GM12892 (cell line): ENCODE measurements around the gene CNTNAP2.
"Not testable (repeated sequence)": the region's sequence is repeated elsewhere in the genome, so short reads cannot be mapped to it uniquely, and the experiment has no call there.

Source experiments
- DNase-seq: peaks from one replicate; pipeline ENCODE4 v3.0.0; 2011; ENCODE audit not compliant: insufficient read length
- FAIRE-seq: peaks from 2 replicates; lab custom pipeline; 2011; peaks lifted over from hg19 to GRCh38; lab: Jason Lieb, UNC
- POLR2A ChIP-seq: IDR thresholded peaks from 2 replicates; pipeline ENCODE4 v1.6.1; 2011; ENCODE audit warnings: low read depth, low read length, control low read depth
- POLR2AphosphoS5 ChIP-seq: IDR thresholded peaks from 2 replicates; pipeline ENCODE4 v1.6.1; 2011; ENCODE audit warnings: low read depth, low read length, control low read depth
- TAF1 ChIP-seq: IDR thresholded peaks from 2 replicates; pipeline ENCODE4 v1.6.1; 2011; ENCODE audit warnings: low read depth, mild to moderate bottlenecking, control low read depth, low read length, borderline replicate concordance

Gene CNTNAP2

GRCh38 chr7:147765301-147765700 is 1648.7 kb downstream of the CNTNAP2 start:
- FAIRE-seq (no peak), DNase-seq (no peak)
- TF ChIP-seq POLR2A (no peak), TAF1 (no peak), POLR2AphosphoS5 (no peak)

DNA sequence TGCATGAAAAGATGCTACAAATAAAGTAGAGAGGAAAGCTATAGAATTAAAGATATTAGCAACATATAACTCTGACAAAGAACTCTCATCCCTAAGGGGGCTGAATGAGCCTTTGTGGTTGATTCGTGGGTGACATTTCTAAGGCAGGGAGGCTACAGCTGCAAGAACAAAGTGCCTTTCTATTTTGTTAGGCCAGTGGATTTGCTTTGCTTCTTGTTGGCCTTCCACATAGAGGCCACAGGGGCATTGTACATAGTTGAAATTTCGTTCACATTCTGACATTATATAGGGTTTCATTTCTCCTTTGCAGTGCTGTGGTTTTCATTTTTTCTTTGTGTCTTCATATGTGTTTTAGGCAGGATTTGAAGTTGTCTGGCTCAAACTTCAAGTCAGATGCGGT is 1654.7 kb downstream of the CNTNAP2 start:
- TF ChIP-seq POLR2A (no peak), POLR2AphosphoS5 (no peak), TAF1 (no peak)
- no peak for FAIRE-seq
- DNase-seq = no peak

- no peak for FAIRE-seq
- DNase-seq = no peak
- TF ChIP-seq POLR2A (no peak), POLR2AphosphoS5 (no peak), TAF1 (no peak)
These were observed 1657.9 kb downstream of the CNTNAP2 start for GRCh38 chr7:147774461-147774860.

DNA sequence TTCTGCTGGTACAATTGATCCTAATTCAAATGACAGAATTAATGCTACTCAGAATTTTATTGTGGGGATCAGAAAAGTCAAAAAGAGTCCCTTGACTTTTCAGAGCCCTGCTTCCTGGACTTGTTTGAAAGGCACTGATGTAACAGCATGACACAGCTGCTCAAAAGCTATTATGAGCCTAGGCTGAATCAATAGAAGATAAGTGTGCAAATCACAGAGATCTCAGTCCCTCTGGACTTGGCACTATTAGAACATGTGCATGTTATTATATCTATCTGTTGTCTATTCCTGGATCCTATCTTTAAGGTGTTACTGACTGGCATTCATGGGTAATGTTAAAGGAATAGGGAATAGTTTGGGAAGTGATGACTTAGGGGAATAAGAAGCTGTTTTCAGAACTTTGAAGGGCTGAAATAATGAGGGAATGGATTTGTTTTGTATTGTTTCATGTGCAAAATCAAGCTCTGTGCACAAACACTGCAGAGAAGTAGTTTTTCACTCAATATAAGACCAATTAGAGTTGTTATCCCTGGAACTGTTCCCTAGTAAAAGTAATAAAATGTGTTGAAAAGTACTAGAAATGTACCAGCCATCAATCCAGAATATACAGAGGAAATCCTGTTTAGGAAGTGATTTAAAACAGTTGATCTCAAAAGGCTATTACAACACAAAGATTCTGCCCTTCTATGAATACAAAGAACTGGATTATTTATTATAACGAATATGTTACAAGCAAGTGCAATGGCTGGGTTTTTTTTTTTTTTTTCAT is 1659.1 kb downstream of the CNTNAP2 start:
- no peak for TF ChIP-seq TAF1
- no peak for TF ChIP-seq POLR2AphosphoS5
- TF ChIP-seq POLR2A = no peak
- DNase-seq (no peak), FAIRE-seq (no peak)

- FAIRE-seq = no peak
- TF ChIP-seq TAF1 = no peak
- no peak for TF ChIP-seq POLR2AphosphoS5
- no peak for TF ChIP-seq POLR2A
- no peak for DNase-seq
These were observed 1660.7 kb downstream of the CNTNAP2 start for GRCh38 chr7:147777309-147777708.

- no peak for FAIRE-seq
- DNase-seq = no peak
- TF ChIP-seq POLR2AphosphoS5 = no peak
- TF ChIP-seq POLR2A = no peak
- TF ChIP-seq TAF1 = no peak
These were observed 1663.3 kb downstream of the CNTNAP2 start for GRCh38 chr7:147779949-147780348.

DNA sequence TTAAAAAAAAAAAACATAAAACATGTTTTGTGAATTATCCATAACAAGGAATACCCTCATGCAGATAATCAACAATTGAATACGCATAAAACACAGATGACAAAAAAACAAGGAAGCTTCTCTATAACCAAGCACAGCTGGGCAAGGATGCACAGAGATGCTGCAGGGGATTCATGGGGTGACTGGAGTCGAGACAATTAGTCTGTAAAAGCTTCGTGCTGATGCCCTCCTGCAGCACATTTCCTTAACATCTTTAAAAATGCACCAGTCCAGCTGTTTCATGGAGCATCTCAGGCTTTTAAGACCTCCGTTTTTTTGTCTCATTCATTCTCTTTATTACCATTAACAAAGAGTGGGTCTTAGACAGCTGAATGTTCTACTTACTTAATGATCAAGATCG is 1680.0 kb downstream of the CNTNAP2 start:
- FAIRE-seq = no peak
- TF ChIP-seq TAF1 (no peak), POLR2AphosphoS5 (no peak), POLR2A (no peak)

GRCh38 chr7:147798001-147798400 is 1681.4 kb downstream of the CNTNAP2 start:
- TF ChIP-seq POLR2AphosphoS5 = no peak
- TF ChIP-seq POLR2A = no peak
- no peak for TF ChIP-seq TAF1
- peak; percentile 57 for FAIRE-seq
- DNase-seq = no peak

More for the DNA sequence above, 1680.0 kb downstream of the CNTNAP2 start:
- DNase-seq = no peak

GRCh38 chr7:147801762-147802161 is 1685.2 kb downstream of the CNTNAP2 start:
- DNase-seq, FAIRE-seq: not testable (repeated sequence)

GRCh38 chr7:147803151-147803550 is 1686.5 kb downstream of the CNTNAP2 start:
- TF ChIP-seq POLR2AphosphoS5 = no peak
- TF ChIP-seq POLR2A = no peak
- TF ChIP-seq TAF1 = no peak
- no peak for DNase-seq
- no peak for FAIRE-seq

DNA sequence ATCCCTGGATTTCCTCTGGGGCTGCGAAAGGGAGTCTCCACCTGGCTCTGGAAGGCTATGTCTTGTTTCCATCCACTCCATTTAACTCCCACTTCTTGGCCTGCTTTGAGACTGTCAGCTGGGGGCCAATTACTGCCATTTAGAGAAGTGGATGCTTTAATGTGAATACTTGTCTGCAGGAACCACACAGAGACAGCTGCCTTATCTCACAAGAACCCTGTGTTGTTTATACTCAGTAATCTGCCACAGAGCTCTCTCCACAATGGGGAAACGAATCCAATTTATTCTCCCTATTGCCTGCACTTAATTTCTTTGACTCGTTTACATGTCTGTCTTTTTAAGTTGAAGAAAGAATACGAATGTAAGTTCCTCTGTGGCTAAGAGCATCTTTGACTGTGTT is 1687.0 kb downstream of the CNTNAP2 start:
- FAIRE-seq = no peak
- no peak for DNase-seq
- no peak for TF ChIP-seq POLR2A
- TF ChIP-seq TAF1 = no peak
- TF ChIP-seq POLR2AphosphoS5 = no peak

GRCh38 chr7:147804032-147804431 is 1687.4 kb downstream of the CNTNAP2 start:
- DNase-seq = no peak
- FAIRE-seq = no peak
- TF ChIP-seq POLR2A = no peak
- no peak for TF ChIP-seq POLR2AphosphoS5
- TF ChIP-seq TAF1 = no peak
